ENCODE results near the gene ASAP2.

DNA sequence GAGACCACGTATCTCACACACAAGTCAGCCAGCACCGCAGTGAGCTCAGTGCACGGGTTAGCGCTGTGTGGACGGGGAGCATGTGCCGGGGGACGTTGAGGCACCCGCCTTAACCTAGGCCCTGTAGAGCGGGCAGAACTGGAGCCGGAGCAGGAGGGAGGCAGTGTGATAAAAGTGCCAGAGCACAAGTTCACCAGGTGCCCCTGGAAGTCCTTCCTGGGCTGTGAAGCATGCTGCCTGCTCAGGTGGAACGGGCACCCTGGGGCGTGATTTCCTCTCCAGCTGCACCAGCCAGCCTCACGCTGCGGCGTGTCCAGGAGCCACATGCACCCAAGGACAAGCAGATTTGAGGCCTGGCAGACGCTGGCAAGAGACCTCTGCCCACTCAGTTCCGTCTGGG, 166.4 kb downstream of the ASAP2 start:
- TF ChIP-seq, protein P1, sequence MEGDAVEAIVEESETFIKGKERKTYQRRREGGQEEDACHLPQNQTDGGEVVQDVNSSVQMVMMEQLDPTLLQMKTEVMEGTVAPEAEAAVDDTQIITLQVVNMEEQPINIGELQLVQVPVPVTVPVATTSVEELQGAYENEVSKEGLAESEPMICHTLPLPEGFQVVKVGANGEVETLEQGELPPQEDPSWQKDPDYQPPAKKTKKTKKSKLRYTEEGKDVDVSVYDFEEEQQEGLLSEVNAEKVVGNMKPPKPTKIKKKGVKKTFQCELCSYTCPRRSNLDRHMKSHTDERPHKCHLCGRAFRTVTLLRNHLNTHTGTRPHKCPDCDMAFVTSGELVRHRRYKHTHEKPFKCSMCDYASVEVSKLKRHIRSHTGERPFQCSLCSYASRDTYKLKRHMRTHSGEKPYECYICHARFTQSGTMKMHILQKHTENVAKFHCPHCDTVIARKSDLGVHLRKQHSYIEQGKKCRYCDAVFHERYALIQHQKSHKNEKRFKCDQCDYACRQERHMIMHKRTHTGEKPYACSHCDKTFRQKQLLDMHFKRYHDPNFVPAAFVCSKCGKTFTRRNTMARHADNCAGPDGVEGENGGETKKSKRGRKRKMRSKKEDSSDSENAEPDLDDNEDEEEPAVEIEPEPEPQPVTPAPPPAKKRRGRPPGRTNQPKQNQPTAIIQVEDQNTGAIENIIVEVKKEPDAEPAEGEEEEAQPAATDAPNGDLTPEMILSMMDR (IDR thresholded peaks at IDR 0.05; ENCODE audit: low read length): no peak
- TF ChIP-seq EZH2phosphoT487 (IDR thresholded peaks at IDR 0.05; ENCODE audit: low read length): no peak
- no peak for TF ChIP-seq EZH2 (optimal IDR thresholded peaks at IDR 0.05; ENCODE audit: low read depth, low read length)
